HK-2 (cell line): ENCODE measurements around the gene PLA2G6.
"Not testable (repeated sequence)": the region's sequence is repeated elsewhere in the genome, so short reads cannot be mapped to it uniquely, and the experiment has no call there.

Experiments used
- DNase-seq: peaks from one replicate; pipeline ENCODE4 v3.0.0-alpha.2; 2018; ENCODE audit not compliant: unreplicated experiment

The PLA2G6 gene

GRCh38 chr22:38131399-38131798 lies 50.2 kb downstream of the PLA2G6 start:
- no peak for DNase-seq

GRCh38 chr22:38129856-38130255 lies 51.8 kb downstream of the PLA2G6 start:
- DNase-seq = no peak

- DNase-seq = no peak
These were observed 52.6 kb downstream of the PLA2G6 start for GRCh38 chr22:38129021-38129420.

GRCh38 chr22:38127869-38128268 lies 53.8 kb downstream of the PLA2G6 start:
- DNase-seq = no peak

- DNase-seq = no peak
These were observed 54.5 kb downstream of the PLA2G6 start for GRCh38 chr22:38126928-38127668.

- no peak for DNase-seq
These were observed 55.9 kb downstream of the PLA2G6 start for GRCh38 chr22:38125751-38126201.

GRCh38 chr22:38125038-38125610 lies 56.5 kb downstream of the PLA2G6 start:
- DNase-seq = no peak

- no peak for DNase-seq
These were observed 57.2 kb downstream of the PLA2G6 start for GRCh38 chr22:38124236-38124974.

- no peak for DNase-seq
These were observed 59.0 kb downstream of the PLA2G6 start for GRCh38 chr22:38122616-38123015.

- DNase-seq = no peak
These were observed 61.1 kb downstream of the PLA2G6 start for GRCh38 chr22:38120359-38121110.

- not testable (repeated sequence) for DNase-seq
These were observed 62.9 kb downstream of the PLA2G6 start for GRCh38 chr22:38118747-38119146.

GRCh38 chr22:38118182-38118581 lies 63.4 kb downstream of the PLA2G6 start:
- no peak for DNase-seq

- DNase-seq = not testable (repeated sequence)
These were observed 64.1 kb downstream of the PLA2G6 start for GRCh38 chr22:38117556-38117955.

GRCh38 chr22:38115423-38116205 lies 66.0 kb downstream of the PLA2G6 start:
- DNase-seq = no peak

GRCh38 chr22:38114484-38115398 lies 66.9 kb downstream of the PLA2G6 start:
- peak; percentile 85 for DNase-seq

- no peak for DNase-seq
These were observed 69.2 kb downstream of the PLA2G6 start for GRCh38 chr22:38112381-38112780.

GRCh38 chr22:38111925-38112355 lies 69.7 kb downstream of the PLA2G6 start:
- DNase-seq = no peak

- peak; percentile 79 for DNase-seq
These were observed 70.5 kb downstream of the PLA2G6 start for GRCh38 chr22:38110863-38111852.
